Measurements from ENCODE around the gene POMT2.

Gene POMT2

GRCh38 chr14:77265561-77266335, 54.9 kb downstream of the POMT2 start:
- no peak for DNase-seq (ENCODE audit: low read depth)

GRCh38 chr14:77265187-77265515, 55.5 kb downstream of the POMT2 start:
- DNase-seq (ENCODE audit: low read depth) = no peak

- DNase-seq (ENCODE audit: low read depth) = no peak
Measured at GRCh38 chr14:77264466-77265186, 56.1 kb downstream of the POMT2 start.

GRCh38 chr14:77260631-77261030, 60.1 kb downstream of the POMT2 start:
- DNase-seq (ENCODE audit: low read depth) = no peak

- DNase-seq (ENCODE audit: low read depth) = no peak
Measured at GRCh38 chr14:77260199-77260598, 60.5 kb downstream of the POMT2 start.

GRCh38 chr14:77259025-77259715, 61.5 kb downstream of the POMT2 start:
- DNase-seq (ENCODE audit: low read depth) = no peak

GRCh38 chr14:77258566-77258965, 62.1 kb downstream of the POMT2 start:
- DNase-seq (ENCODE audit: low read depth) = no peak

GRCh38 chr14:77257700-77258099, 63.0 kb downstream of the POMT2 start:
- DNase-seq (ENCODE audit: low read depth) = no peak

GRCh38 chr14:77256694-77257093, 64.0 kb downstream of the POMT2 start:
- no peak for DNase-seq (ENCODE audit: low read depth)

GRCh38 chr14:77253333-77254190, 67.1 kb downstream of the POMT2 start:
- DNase-seq (ENCODE audit: low read depth) = no peak

- DNase-seq (ENCODE audit: low read depth) = no peak
Measured at GRCh38 chr14:77251870-77252269, 68.8 kb downstream of the POMT2 start.

GRCh38 chr14:77250927-77251326, 69.8 kb downstream of the POMT2 start:
- no peak for DNase-seq (ENCODE audit: low read depth)

- no peak for DNase-seq (ENCODE audit: low read depth)
Measured at GRCh38 chr14:77249286-77249685, 71.4 kb downstream of the POMT2 start.

- no peak for DNase-seq (ENCODE audit: low read depth)
Measured at GRCh38 chr14:77248666-77249065, 72.0 kb downstream of the POMT2 start.

GRCh38 chr14:77246784-77247183, 73.9 kb downstream of the POMT2 start:
- DNase-seq (ENCODE audit: low read depth) = no peak

- no peak for DNase-seq (ENCODE audit: low read depth)
Measured at GRCh38 chr14:77245820-77246219, 74.9 kb downstream of the POMT2 start.

GRCh38 chr14:77243853-77244252, 76.8 kb downstream of the POMT2 start:
- DNase-seq (ENCODE audit: low read depth) = no peak

- DNase-seq (ENCODE audit: low read depth) = no peak
Measured at GRCh38 chr14:77242752-77243151, 77.9 kb downstream of the POMT2 start.

- peak; percentile 6 for DNase-seq (ENCODE audit: low read depth)
Measured at GRCh38 chr14:77241955-77242354, 78.7 kb downstream of the POMT2 start.

- DNase-seq (ENCODE audit: low read depth) = no peak
Measured at GRCh38 chr14:77240336-77240915, 80.3 kb downstream of the POMT2 start.

- DNase-seq (ENCODE audit: low read depth) = no peak
Measured at GRCh38 chr14:77239412-77239811, 81.3 kb downstream of the POMT2 start.

GRCh38 chr14:77238996-77239395, 81.7 kb downstream of the POMT2 start:
- no peak for DNase-seq (ENCODE audit: low read depth)

Data from iris pigment epithelial cell (primary cell).